ENCODE results near the gene BABAM2.

BABAM2 gene

GRCh38 chr2:28045676-28046351 is 155.3 kb downstream of the BABAM2 start:
- DNase-seq (ENCODE audit: insufficient read length, low spot score) = no peak

GRCh38 chr2:28046921-28047320 is 156.4 kb downstream of the BABAM2 start:
- TF ChIP-seq CTCF (IDR thresholded peaks at IDR 0.05; ENCODE audit: insufficient read depth, missing control alignments) = no peak
- DNase-seq (ENCODE audit: insufficient read length, low spot score) = no peak
- FAIRE-seq = no peak

More at GRCh38 chr2:28045676-28046351, 155.3 kb downstream of the BABAM2 start:
- no peak for FAIRE-seq
- TF ChIP-seq CTCF (IDR thresholded peaks at IDR 0.05; ENCODE audit: insufficient read depth, missing control alignments) = no peak

GRCh38 chr2:28047681-28048080 is 157.2 kb downstream of the BABAM2 start:
- FAIRE-seq = no peak

GRCh38 chr2:28048341-28048740 is 157.8 kb downstream of the BABAM2 start:
- no peak for TF ChIP-seq CTCF (IDR thresholded peaks at IDR 0.05; ENCODE audit: insufficient read depth, missing control alignments)
- no peak for DNase-seq (ENCODE audit: insufficient read length, low spot score)
- no peak for FAIRE-seq

More at GRCh38 chr2:28047681-28048080, 157.2 kb downstream of the BABAM2 start:
- no peak for TF ChIP-seq CTCF (IDR thresholded peaks at IDR 0.05; ENCODE audit: insufficient read depth, missing control alignments)
- no peak for DNase-seq (ENCODE audit: insufficient read length, low spot score)

GRCh38 chr2:28049416-28049815 is 158.9 kb downstream of the BABAM2 start:
- TF ChIP-seq CTCF (IDR thresholded peaks at IDR 0.05; ENCODE audit: insufficient read depth, missing control alignments) = no peak
- FAIRE-seq = no peak
- no peak for DNase-seq (ENCODE audit: insufficient read length, low spot score)

GRCh38 chr2:28049899-28050298 is 159.4 kb downstream of the BABAM2 start:
- FAIRE-seq = no peak
- DNase-seq (ENCODE audit: insufficient read length, low spot score) = no peak
- TF ChIP-seq CTCF (IDR thresholded peaks at IDR 0.05; ENCODE audit: insufficient read depth, missing control alignments) = no peak

GRCh38 chr2:28052691-28053090 is 162.2 kb downstream of the BABAM2 start:
- no peak for DNase-seq (ENCODE audit: insufficient read length, low spot score)
- TF ChIP-seq CTCF (IDR thresholded peaks at IDR 0.05; ENCODE audit: insufficient read depth, missing control alignments) = no peak
- FAIRE-seq = no peak
